ENCODE results near the gene CEP170B. TPM values are rescaled to one million over a fixed set of nuclear protein-coding genes. Genes with fewer than 3 reads are reported as not detected.
A peak's percentile ranks its signal among the peaks of the same experiment; 100 is the strongest.

Gene CEP170B
- total and polyA plus RNA-seq, 2 of the 13 experiments (the other 11 are each of a cell fraction or from before 2014, with no cell fraction given), result 4.3 to 8.8 TPM

GRCh38 chr14:104864267-104865080 is 594 bp upstream of the CEP170B start (continued):
- TF ChIP-seq NCOR1 (IDR thresholded peaks at IDR 0.05; ENCODE audit: borderline replicate concordance, low read length) (peak; percentile 54; the same call in 1 of the 2 replicates), RBM22 (optimal IDR thresholded peaks at IDR 0.05; ENCODE audit: low read length) (no peak), ZNF256 (CRISPR knock-in tag; conservative IDR thresholded peaks at IDR 0.05) (no peak), ZNF260 (CRISPR knock-in tag; IDR thresholded peaks at IDR 0.05; ENCODE audit: borderline replicate concordance, low read depth) (no peak), CENPBD1 (CRISPR knock-in tag; IDR thresholded peaks at IDR 0.05; ENCODE audit: borderline replicate concordance, low read depth) (no peak), ZNF816 (CRISPR knock-in tag; IDR thresholded peaks at IDR 0.05; ENCODE audit: borderline replicate concordance) (peak; percentile 77), NFKB2 (CRISPR knock-in tag; IDR thresholded peaks at IDR 0.05; ENCODE audit: borderline replicate concordance) (no peak), ZNF263 (CRISPR knock-in tag; IDR thresholded peaks at IDR 0.05) (no peak), ZNF430 (CRISPR knock-in tag; IDR thresholded peaks at IDR 0.05) (peak; percentile 74; the same call in 1 of the 2 replicates), ZFP62 (CRISPR knock-in tag; IDR thresholded peaks at IDR 0.05) (no peak), ZFY (CRISPR knock-in tag; IDR thresholded peaks at IDR 0.05) (peak; percentile 34; the same call in 1 of the 2 replicates), PLRG1 (conservative IDR thresholded peaks at IDR 0.05) (no peak), WIZ (CRISPR knock-in tag; IDR thresholded peaks at IDR 0.05) (no peak), ZNF331 (CRISPR knock-in tag; IDR thresholded peaks at IDR 0.05) (peak; percentile 57; the same call in 1 of the 2 replicates), ZNF777 (CRISPR knock-in tag; IDR thresholded peaks at IDR 0.05) (peak; percentile 94), AHR (CRISPR knock-in tag; IDR thresholded peaks at IDR 0.05) (no peak), ZNF781 (CRISPR knock-in tag; IDR thresholded peaks at IDR 0.05; ENCODE audit: borderline replicate concordance, not compliant biosample characterization) (peak; percentile 57), U2AF2 (IDR thresholded peaks at IDR 0.05; ENCODE audit: low read depth, low read length) (no peak), HOXA9 (CRISPR knock-in tag; IDR thresholded peaks at IDR 0.05; ENCODE audit: borderline replicate concordance) (no peak), IKZF4 (CRISPR knock-in tag; IDR thresholded peaks at IDR 0.05; ENCODE audit: borderline replicate concordance, low read depth, not compliant biosample characterization) (no peak), ZBTB8A (CRISPR knock-in tag; IDR thresholded peaks at IDR 0.05; ENCODE audit: borderline replicate concordance, low read depth) (no peak), THYN1 (CRISPR knock-in tag; IDR thresholded peaks at IDR 0.05; ENCODE audit: borderline replicate concordance, low read depth) (no peak), RFX3 (CRISPR knock-in tag; IDR thresholded peaks at IDR 0.05) (no peak), PLSCR1 (CRISPR knock-in tag; IDR thresholded peaks at IDR 0.05; ENCODE audit: borderline replicate concordance) (no peak), HMGA1 (CRISPR knock-in tag; conservative IDR thresholded peaks at IDR 0.05) (no peak), PHF8 (CRISPR knock-in tag; IDR thresholded peaks at IDR 0.05) (peak; percentile 83), FLYWCH1 (CRISPR knock-in tag; IDR thresholded peaks at IDR 0.05) (no peak), SMYD3 (CRISPR knock-in tag; IDR thresholded peaks at IDR 0.05) (no peak), GABPB1 (CRISPR knock-in tag; IDR thresholded peaks at IDR 0.05) (peak; percentile 93), ZEB1 (IDR thresholded peaks at IDR 0.05; ENCODE audit: insufficient replicate concordance, low read depth) (peak; percentile 71)
- TF ChIP-seq, protein P1, sequence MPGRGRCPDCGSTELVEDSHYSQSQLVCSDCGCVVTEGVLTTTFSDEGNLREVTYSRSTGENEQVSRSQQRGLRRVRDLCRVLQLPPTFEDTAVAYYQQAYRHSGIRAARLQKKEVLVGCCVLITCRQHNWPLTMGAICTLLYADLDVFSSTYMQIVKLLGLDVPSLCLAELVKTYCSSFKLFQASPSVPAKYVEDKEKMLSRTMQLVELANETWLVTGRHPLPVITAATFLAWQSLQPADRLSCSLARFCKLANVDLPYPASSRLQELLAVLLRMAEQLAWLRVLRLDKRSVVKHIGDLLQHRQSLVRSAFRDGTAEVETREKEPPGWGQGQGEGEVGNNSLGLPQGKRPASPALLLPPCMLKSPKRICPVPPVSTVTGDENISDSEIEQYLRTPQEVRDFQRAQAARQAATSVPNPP (CRISPR knock-in tag; IDR thresholded peaks at IDR 0.05), result no peak
